HG02938 (cell line): Measurements from ENCODE around the gene KIFC3.
A peak's percentile ranks its signal among the peaks of the same experiment; 100 is the strongest.
"Not testable (repeated sequence)": the region's sequence is repeated elsewhere in the genome, so short reads cannot be mapped to it uniquely, and the experiment has no call there.

Experiments
- ATAC-seq: cut with Tn5 transposase; IDR thresholded peaks from one replicate; pipeline ENCODE4 v1.9.1; 2021; ENCODE audit warnings: mild to moderate bottlenecking, moderate library complexity; ENCODE audit not compliant: unreplicated experiment

KIFC3 gene

DNA sequence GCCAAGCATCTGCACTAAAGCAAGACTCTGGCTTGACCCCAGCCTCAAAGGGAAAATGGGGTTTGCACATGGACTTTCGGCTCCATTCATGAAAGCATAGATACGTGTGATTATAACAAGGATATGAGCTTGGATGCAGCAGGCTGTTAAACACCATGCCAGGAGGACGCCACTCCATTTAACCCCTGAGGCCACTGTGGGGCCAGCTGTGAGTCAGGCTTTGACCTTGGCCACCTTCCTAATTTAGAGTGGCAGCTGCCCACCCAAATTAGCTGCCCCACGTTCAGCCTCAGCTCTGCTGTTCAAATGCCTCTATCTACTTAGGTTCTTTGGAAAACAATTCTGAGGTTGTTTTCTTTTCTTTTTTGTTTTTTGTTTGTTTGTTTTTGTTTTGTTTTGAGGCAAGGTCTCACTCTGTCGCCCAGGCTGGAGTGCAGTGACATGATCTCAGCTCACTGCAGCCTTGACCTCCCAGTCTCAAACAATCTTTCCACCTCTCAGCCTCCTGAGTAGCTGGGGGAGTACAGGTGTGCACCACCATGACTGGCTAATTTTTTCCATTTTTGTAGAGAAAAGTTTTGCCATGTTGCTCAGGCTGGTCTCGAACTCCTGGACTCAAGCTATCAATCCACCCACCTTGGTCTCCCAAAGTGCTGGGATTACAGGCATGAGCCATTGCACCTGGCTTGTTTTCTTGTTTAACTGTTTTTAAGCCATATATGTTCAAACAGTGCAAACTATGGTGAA, 23.2 kb upstream of the KIFC3 start:
- ATAC-seq = no peak

DNA sequence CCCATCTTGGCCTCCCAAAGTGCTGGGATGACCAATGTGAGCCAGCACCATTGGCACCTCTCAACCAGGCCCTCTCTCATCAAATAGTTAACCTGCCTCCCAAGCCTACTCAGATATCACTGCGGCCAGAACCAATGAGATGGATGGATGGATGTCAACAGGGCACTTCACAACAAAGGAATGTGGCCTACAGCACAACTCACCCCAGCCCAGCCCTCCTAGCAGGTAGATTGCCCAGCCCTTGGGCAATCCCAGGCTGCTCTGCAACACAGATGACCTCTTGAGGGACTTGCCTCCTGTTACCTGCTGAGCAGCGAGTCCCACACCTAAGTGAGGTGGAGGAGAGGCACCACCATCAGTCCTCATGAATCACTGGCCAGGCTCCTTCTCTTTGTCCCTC, 22.6 kb upstream of the KIFC3 start:
- no peak for ATAC-seq

GRCh38 chr16:57823836-57824235, 21.5 kb upstream of the KIFC3 start:
- ATAC-seq = no peak

DNA sequence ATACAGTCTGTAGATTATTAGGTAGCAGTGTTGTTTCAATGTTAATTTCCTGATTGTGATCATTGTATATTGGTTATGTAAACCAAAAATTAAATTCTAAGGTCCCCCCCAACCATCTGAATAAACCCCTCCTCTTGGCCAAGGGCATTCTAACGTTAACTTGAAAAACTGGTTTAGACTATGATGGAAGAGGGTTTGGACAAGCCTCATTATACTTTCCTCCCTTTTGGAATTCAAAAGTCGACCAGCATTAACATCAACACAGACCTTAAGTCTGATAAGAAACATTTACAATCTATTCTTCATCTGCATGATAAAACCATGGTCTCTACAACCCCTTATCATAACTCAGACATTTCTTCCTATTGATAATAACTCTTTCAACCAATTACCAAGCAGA, 20.6 kb upstream of the KIFC3 start:
- ATAC-seq = no peak

DNA sequence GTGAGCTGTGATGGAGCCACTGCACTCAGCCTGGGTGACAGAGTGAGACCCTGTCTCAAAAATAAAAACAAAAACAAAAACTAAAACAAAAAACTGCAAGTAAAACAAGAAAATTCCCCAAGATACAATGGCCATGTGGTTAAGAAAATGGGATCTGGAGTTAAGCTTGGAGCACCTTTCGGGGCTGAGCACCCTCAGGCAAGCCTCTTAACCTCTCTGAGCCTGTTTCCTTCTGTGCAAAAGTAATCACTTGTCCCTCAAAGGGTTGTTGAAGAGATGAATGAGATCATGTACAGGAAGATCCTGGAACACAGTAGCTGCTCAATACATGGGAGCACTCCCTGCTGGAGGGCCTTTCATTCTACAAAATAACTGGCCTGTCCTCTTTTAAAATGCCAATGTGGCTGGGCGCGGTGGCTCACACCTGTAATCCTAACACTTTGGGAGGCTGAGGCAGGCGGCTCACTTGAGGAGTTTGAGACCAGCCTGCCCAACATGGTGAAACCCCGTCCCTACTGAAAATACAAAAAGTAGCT, 19.8 kb upstream of the KIFC3 start:
- ATAC-seq = no peak

- ATAC-seq = no peak
These were observed 19.1 kb upstream of the KIFC3 start for GRCh38 chr16:57821149-57821971.

GRCh38 chr16:57818377-57819064, 16.2 kb upstream of the KIFC3 start:
- no peak for ATAC-seq

GRCh38 chr16:57817680-57818079, 15.4 kb upstream of the KIFC3 start:
- ATAC-seq = no peak

GRCh38 chr16:57815987-57816745, 13.9 kb upstream of the KIFC3 start:
- ATAC-seq = no peak

DNA sequence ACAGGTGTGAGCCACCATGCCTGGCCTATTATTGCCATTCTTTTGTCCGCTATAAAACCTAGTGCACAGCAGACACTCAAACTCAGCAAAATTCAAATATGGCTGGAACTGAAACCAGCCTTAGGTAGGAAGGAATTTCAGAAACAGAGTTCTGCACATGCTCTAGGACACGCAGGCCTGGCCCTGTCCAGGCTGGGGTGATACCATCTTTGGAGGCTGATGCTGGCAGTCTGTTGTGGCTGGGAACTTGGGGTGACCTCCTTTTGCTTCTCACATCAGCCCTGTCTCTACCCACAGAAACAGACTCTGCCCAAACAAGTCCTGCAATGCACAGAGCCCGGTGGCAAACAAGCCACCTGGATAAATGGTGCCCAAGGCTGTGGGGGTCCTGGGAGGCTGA, 12.6 kb upstream of the KIFC3 start:
- ATAC-seq = no peak

- no peak for ATAC-seq
These were observed 11.2 kb upstream of the KIFC3 start for GRCh38 chr16:57813466-57813865.

GRCh38 chr16:57811340-57811739, 9.0 kb upstream of the KIFC3 start:
- ATAC-seq = not testable (repeated sequence)

DNA sequence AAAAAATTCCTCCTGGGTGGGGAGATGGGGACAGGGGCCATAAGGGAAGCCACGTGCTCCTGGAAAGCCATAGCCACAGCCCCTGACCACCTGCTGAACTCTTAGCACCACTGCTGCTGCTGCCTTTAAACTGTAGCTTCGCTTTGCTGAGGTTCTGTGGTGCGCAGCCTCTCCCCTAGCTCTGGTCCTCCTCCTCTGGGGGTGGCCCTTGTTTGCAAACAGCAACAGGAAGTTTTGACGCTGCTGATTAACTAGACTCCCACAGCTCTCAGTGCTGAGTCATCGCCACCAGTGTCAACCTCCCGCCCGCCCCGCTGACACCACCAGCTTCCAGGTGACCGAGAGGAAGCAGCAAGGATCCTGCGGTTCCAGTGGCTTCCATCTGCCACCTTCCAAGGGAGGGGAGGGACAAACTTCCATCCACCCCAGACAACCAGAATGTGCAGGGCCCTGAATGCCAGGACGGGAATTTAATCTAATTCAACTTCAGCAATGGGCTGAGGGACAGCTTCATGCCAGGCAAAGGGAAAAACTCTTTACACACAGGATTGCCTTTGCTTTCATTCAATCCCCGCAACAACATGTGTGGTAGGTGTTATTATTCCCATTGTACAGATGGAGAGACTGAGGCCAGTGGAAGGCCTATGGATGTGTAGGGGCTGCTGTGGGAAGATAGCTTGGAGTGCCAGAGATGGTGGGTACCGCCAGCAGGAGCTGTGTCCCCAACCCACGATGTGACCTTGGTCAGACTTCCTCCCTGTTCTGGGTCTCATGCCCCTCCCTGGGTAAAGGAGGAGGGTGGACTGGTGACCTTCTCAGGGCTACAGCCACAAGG, 8.1 kb upstream of the KIFC3 start:
- peak; percentile 98 for ATAC-seq

DNA sequence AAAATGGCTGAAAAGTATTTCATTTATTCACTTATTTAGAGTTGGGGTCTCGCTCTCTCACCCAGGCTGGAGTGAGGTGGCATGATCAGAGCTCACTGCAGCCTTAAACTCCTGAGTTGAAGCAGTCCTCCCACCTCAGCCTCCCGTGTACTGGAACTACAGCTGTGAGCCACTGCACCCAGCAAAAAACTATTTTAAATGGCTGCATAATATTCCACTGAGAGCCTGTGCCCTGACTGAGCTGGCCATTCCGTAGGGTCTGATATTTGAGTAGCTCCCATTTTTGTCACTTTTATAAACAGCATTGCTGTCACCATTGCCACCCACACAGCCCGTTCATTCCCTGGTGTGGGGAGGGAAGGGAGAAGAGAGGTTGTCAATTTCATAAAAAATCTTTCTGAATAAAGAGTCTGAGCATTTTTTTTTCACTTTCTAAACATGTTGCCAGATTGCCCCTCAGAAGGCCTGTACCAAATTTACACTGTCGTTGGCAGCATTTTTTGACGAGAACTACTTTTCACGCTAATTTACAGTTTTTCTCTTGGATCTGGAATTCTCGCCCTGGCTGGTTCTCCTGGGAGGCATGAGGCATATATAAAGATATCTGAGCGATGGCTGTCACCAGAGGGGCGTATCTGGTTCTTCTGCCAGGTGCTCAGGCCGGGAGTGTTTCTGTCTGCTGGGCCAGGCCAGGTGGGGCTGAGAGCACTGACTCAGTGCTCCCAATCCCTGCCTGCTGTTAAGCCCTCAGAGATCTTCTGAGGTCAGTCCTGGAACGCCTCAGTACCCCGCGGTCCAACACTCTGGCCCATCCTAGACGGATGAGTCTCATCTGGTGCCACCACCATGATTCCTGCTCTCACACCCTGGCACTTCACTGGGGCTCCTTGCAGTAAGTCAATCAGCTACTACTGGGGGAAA, 7.2 kb upstream of the KIFC3 start:
- no peak for ATAC-seq

DNA sequence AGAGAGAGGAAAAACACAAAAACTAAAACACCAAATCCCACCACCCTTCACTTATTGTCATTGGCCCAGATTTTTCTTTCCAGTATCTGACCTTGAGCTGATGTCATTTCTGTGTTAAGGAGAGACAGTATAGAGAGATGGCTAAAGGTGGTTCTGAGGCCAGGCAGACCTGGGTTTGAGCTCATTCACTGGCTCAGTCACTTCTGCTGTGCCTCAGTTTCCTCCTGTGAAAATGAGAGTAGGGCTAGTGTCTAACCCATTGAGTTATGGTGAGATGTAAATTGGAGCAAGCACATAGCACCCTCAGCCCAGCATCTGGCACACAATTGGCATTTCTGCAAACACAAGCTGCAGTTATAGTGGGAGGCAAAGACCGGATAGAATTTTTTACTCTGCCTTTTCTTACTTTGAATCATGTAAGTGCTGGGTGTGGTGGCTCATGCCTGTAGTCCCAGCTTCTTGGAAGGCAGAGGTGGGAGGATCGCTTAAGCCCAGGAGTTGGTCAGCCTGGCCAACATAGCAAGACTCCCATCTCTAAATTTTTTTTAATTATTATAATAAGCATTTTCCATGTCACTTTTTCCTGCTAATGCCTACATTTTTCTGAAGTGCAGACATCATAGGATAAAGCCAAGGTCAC, 6.4 kb upstream of the KIFC3 start:
- ATAC-seq = no peak

GRCh38 chr16:57807968-57808528, 5.8 kb upstream of the KIFC3 start:
- no peak for ATAC-seq

GRCh38 chr16:57807252-57807967, 5.1 kb upstream of the KIFC3 start:
- no peak for ATAC-seq
